ENCODE results near the gene HLA-DOA.

The HLA-DOA gene

DNA sequence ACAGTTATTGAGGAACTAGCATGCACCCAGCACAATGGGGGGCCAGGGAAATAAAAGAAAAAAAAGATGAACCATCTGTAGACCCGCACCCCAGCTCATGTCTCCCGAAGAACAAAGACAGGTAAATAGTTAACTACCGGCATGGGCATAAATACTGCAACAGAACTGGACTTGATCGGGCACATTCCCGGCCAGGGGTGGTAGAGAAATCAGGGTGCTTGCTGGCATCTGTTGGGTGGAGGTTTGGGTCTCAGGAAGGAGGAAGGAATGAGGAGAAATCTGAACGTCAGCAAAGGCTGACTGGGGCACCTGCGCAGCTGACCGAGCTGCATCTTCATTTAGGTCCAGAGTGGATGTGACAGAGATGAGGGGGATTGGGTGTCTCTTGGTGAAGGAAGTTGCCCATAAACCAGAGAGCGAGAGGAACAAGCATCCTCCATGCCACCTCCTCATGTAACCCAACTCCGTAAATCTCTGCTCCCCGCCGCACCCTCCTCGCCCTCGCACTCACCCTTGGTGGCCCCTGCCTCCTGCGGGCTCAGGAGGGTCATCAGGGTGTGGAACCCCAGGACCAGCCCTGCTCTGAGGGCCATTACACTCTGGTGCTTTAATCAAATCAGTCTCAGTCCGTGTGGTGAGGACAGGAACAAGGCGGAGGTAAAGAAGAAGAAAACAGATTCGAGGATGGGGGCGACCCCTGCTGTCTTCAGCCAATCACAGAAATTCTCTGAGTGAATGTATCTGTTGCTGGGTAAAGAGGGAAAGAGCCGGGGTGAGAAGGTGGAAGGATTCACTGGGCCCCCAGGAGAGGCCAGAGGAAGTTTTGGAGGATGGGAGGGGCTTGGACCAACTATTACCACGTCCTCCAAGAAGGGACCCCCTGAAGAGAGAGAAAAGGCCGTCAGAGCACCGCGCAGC is at the start of gene HLA-DOA:
HLA-DOA (minus strand) TSS at position 648 of the 918 bp plus-strand sequence.
- no peak for FAIRE-seq

DNA sequence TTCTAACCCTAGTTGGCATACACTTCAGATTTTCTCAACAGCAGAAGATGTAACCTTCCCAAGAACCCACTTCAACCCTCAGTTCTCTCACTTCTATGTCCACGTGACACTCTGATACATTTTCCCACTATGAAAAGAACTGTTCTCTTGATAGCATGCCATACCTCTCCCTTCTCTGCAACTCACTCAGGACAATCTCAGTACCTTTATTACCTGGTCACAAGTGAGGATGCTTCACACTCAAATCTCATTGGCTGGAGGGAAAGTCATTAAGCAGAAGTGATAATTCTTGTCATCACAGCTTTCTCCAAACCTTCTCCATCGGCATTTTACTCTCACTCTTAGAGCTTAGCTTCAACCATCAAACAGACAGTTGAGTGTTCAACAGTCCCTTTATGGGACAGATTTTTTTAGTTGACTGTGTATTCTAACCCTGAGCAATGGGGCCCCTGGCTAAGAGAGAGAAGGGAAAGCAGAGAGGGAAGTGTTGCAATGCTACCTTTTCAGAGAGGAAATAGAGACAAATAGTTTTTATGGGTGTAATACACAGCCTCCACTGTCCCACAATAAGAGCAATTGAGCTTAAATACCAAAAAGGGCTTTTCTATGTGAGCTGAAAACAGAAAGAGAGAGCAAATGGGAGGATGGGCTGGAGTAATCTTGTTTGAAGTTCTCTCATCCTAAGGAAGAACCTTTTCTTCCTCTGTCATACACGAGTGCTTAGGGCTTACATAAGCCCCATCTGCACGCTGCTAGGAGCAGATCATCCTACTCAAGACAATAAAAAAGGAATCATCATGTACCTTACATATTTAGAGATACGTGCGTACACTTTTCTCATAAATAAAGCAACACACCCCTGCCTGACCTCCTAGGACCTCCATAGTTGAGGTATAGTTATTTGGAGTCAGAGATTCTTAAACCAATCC is 48.1 kb upstream of the HLA-DOA start:
- FAIRE-seq, result no peak

DNA sequence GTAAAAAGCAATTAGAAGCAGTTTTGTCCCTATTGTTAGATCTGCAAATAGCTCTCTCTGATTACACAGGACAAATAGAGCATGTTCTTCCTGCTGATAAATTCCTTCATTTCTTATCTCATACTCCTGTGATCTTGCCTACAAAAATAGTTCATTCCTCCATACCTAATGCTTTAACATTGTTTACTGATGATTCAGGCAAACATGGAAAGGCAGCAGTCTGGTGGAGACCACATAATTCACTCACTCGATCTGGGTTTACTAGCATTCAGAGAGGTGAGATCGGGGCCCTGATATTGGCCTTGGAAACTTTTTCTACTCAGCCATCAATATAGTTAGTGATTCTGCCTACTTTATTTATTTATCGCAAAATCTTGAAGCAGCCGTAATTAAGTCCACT is 43.8 kb upstream of the HLA-DOA start:
- no peak for FAIRE-seq

DNA sequence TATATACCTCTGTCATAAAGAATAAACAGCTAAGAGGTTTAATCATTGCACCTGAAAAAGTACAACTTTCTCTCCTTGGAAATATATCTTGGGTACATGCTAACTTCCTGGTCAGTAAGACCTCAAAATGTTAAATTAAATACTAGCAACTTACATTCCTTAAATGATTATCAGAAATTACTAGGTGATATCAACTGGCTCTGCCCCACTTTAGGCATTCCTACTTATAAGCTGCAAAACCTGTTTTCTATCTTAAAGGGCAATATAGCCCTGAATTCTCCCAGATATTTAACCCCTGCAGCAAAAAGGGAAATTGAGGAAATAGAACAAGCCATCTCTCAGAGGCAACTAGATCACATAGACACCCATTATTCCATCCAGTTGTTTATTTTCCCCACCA is 43.2 kb upstream of the HLA-DOA start:
- no peak for FAIRE-seq

DNA sequence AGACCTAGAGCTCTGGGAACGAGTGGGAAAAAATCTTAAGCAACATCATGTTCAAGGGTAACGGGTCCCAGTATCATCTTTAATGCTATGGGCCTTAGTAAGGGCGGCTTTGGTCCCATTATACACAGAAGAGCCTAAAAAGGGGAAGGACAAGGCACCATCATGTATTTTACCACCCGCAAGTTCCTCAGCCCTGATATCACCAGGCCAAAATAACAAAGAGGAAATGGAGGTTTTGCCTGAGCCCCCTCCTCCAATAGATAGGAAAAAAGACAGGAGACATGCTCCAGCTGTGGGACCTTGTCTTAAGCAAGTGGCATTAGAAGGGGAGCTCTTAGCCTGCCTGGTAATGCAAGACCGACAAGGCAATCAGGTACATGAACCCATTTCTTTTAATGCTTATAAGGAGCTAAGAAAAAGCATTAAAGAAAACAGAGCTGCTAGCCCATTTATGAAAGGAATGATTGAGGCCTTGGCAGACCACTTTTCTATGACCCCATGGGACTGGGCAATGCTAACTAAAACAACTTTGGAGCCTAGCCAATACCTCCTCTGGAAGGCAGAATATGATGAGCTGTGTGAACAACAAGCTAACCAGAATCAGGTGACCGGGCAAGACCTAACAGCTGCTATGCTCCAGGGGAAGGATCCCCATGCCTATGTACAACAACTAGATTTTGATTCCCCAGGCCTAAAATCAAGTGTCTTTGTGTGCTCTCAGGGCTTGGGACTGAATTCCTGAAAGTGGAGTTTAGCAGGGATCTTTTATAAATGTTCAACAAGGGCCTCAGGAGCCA is 40.8 kb upstream of the HLA-DOA start:
- no peak for FAIRE-seq

DNA sequence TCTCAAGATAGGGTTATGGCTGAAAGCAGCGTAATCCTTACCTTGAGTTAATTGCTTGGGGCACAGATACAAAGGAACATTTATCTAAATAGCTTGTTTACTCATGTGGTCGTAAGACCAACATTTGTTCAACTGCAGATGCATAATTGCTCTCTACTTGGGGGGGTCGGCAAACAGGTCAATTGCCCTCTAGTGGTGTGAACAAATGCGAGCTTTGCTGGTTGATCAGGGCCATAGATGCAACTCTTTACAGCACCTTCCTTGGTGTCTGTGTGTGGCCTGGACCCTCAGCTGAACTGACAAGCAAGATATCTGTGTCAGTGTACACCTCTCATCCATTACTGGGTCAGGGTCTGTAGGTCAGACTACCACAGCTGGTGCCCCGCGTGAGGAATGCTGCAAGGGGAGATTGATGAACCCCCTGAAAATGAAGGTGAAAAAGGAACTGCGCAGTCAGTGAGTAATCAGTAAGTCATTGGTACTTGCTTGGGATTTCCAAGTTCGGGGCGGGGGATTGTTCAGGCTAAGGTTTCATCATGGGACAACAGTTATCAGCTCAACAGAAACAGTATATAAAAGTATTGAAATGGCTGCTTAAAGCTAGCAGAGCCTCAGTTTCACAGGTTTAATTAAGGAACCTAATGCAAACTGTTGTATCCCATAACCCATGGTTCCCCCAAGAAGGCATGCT is 40.1 kb upstream of the HLA-DOA start:
- no peak for FAIRE-seq

DNA sequence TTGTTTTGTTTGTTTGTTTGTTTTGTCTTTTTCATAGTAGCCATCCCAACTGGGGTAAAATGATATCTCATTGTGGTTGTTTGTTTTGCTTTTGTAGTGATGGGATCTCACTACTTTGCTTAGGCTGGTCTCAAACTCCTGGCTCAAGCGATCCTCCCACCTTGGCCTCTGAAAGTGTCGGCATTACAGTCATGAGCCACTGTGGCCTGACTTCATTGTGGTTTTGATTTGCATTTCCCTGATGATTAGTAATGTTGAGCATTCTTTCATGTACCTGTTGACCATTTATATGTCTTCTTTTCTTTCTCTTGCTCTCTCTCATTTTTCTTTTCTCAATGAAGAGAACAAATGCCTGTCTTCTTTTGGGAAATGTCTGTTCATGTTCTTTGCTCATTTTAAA is 30.8 kb upstream of the HLA-DOA start:
- no peak for FAIRE-seq

DNA sequence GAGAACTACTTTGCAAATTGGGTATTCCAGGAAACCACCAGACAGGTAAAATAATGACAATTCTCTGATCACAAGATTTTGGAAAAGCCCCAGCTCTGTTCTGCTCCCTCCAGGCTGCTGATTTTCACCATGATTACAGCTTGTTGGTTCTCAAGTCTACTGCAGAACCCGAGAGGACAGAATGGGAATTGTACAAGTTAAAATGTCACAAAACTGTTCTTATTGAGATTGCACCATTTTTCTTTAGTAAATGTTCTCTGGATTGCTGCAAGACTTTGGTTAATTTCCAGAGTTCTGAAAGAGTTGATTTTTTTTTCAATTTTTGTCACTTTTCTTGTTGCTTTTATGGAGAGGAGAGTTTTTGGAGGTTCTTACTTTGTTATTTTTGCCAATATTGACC is 27.1 kb upstream of the HLA-DOA start:
- no peak for FAIRE-seq

DNA sequence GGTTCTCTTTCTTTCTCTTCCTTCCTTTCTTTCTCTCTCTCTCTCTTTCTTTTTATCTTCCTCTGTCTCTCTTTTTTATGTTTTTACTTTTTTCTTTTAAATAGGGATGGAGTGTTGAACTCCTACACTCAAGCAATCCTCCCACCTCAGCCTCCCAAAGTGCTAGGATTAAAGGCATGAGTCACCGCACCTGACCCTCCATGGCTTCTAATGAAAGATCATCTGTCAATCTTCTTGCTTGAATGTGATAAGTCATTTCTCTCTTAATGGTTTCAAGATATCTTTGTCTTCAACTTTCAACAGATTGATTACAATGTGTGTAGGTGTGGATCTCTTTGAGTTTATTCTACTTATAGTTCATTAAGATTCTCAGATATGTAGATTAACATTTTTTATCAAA is 25.2 kb upstream of the HLA-DOA start:
- no peak for FAIRE-seq

DNA sequence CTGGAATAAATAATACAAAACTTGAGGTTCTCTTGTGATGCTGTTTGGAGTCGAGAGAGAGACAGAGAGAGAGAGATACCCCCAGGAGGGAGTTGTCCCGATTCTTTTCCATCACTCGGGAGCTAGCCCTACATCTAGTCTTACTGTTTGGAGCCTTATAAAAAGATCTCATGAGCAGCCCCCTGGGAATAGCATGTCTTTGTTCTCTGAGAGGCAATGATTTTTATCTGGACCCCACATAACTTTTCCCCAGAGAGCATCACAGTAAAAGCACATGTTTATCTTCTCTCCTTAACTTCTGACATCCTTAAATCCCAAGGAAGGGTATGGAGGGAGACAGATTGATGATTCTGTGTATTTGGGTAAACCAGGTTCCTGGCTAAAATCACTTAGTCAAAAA is 20.9 kb upstream of the HLA-DOA start:
- FAIRE-seq, result no peak

DNA sequence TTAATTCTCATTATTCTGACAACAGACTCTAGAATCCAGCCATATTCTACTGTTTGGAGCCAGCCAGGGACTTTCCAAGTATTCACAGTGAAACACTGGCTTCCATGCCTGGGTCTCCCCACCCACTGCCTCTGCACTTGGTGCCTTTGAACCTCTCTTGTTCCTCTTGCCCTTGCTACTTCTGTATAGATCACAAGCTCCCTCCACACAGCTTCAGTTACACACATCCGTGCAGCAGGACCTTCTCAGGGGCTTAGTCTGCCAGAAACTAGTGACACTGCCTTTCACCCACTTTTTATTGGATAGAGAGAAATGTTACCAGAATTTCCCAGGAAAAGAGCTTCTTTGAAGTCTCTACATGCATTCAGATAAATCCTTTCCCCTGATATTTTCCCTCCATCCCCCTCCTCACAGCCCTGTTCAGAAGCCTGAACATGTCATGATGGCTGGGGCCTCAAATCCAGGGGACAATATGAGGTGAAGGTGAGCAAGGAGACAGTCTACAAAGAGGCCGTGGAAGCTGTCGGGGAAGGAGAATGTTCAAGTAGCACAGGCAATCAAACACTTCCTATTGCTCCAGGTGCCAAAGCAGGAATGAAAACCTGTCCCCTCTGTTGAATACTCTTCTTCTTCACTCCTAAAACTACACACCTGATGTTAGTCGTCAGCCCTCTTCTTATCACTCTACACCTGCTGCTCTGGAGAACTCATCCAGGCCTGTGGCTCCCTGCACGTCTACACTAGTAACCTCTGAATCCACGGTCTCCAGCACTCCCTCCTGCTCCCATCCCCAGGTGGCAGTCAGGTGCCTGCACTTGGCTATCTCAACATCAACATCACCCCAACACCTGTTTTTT is 20.2 kb upstream of the HLA-DOA start:
- FAIRE-seq, result no peak

DNA sequence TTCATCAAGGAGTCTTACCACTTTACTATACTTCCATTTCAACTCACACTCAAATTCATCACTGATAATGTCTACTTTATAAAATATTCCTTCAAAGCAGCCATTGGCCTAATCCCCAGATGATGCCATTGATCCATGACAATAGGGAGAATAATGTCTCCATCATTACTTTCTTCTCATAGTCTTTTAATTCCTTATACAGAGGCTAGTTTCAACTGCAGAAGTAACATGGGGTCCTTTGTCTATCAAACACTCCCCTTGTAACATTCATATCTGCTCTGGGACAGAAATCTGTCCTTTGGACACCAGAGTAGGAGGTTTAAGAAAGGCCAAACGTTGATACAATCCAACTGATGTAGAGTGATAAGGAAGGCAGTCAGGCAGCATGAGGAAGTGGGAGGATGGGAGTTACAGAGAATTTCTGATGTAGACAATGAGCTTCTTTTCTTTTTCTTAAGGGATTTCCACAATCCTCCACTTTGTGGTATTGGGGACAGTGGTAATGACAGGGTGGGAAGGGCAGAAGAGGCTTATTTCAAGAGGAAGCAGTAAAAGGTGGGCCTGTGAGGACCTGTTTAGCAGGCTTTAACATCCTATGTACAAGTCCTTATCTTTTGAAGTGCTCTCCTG is 18.9 kb upstream of the HLA-DOA start:
- FAIRE-seq, result no peak

DNA sequence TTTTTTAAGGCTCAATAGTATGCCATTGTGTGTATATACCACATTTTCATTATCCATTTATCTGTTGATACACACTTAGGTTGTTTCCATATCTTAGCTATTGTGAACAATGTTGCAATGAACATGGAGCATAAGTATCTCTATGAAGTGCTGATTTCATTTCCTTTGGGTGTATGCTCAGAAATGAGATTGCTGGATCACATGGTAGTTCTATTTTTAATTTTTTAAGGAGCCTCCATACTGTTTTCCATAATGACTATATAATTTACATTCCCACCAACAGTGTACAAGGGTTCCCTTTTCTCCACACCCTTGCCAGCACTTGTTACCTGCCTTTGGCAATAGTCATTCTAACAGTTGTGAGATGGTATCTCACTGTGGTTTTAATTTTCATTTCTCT is 15.1 kb upstream of the HLA-DOA start:
- FAIRE-seq, result no peak

DNA sequence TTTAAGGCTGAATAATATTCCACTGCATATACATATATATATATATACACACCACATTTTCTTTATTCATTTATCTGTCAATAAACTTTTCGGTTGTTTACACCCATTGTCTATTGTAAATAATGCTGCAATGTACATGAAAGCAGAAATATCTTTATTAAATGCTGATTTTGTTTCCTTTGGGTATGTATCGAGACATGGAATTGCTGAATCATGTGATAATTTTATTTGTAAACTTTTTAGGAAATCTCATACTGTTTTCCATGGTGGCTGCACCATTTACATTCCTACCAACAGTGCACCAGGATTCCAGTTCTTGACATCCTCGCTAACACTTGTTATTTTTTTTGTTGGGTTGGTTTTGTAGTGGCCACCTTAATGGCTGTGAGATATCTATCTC is 14.1 kb upstream of the HLA-DOA start:
- no peak for FAIRE-seq

DNA sequence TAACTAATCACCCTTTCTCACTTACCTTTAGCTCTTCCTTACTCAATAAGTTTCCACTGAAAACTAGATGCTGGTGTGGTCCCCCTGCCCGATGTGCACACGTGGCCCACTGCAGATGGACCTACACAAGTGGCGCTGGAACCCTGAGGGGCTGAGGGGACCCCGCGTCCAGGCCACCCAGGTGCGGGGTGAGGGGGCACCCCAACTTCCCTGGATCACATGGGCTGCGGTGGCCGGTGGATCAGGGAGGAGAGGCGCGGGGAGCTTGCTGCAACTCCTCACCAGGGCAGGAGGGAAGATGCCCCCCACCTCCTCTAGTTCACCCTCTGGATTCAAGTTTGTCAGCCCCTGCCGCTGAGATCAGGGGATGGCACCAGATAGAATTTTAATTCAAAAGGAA is 12.5 kb upstream of the HLA-DOA start:
- FAIRE-seq, result no peak

DNA sequence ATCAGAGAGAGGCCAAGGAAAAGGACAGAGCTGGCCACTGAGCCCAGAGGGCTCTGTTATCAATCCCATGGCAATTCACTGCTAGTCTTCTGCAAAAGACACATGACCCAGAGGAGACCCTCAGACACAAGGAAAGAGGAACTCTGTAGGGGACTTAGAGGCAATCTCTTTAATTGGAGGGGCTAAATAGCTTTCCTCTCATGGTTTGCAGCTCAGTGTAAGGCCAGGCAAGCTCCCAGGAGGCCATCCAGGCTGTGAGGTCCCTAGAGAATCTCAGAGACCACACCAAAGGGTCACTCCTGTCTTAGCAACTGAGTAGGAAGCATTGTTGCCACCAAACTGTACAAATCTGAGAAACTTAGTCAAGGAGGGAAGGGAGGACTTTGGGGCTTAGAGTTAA is 10.0 kb upstream of the HLA-DOA start:
- no peak for FAIRE-seq

DNA sequence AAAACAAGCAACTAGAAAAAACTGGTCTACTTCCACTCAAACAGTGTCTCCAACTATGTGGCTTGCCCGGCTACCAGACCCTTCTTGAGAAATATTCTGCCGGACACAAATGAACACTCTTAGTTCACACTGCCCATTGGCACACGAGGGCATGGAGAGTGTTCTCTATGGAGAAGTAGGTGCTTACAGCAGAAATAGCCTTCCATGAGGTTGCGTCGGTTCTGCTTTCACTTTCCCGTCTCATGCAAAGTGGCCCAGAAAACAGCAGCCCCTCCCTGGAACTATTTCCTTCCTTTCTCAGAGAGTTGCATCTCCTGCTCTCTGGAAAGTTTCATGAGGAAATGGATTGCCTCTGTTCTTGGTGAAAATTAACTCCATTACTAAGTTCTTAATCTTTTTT is 9.5 kb upstream of the HLA-DOA start:
- no peak for FAIRE-seq

DNA sequence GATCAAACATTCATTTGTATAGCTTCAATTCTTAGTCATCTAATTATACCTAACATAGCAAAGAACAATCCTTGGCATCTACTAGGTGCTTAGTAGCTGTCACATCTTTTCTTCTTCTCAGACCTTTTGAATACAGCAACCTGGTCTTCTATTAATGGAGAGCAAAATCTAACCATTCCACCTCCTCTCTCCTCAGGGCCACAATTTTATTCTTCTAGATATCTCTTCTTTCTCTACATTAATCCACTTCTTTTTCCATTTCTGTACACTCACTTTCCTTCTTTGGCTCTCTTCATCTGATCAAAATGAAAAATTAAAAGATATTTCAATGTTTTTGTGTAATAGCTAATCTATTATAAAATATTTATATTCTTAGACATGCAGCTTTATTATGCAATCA is 9.0 kb upstream of the HLA-DOA start:
- no peak for FAIRE-seq

DNA sequence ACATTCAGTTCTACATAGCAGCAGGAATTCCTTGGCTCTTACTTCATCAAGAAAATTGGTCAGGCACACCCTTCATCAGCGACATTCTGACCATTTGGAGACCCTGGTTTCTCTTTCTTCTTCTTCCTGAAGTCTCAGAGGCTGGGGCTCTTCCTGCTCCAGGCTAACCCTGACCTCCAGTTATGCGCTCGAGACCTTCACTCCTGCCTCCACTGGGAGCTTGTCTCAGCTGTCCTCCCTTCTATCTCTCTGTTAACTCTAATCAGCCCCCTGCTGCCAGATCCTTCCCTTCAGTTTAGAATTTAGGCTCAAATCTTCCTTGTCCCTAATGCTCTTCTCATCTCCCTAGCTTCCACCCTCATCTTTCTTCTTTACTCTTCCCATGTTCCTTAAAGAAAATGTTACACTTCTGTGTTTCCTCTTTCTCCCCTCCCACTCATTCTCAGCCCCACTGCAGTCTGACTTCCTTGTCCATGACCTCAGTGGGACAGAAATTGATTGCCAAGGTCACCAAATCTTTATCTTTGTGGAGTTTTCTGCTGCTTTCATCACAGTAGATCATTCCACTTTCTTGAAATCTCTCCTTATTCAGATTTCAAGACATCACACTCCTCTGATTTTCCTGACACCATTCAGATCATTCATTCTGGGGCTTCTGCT is 8.4 kb upstream of the HLA-DOA start:
- no peak for FAIRE-seq

DNA sequence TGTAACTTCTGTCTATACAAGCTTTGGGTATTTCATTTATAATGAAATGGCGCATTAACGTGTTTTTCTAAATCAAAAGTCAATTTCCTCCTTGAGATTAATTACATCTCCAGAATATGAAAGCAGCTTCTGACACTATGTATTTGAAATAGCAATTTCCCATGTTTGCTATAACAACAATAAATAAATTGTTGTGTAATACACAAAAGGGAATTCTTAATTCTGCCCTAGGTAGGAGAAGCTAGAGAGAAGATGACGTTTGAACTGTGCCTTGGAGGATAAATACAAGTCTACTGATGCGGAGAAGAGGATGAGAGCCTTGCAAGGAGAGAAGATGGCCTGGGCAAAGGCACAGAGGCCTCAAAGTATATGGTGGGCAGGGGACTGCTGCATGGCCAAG is 7.6 kb upstream of the HLA-DOA start:
- FAIRE-seq, result no peak
